IPS-15b (cell line): Measurements from ENCODE around the gene MICAL2.

Source experiments
- H3K27me3 ChIP-seq: one replicate; pipeline ENCODE4 v1.6.1; 2013; ENCODE audit warnings: low read length; ENCODE audit not compliant: control insufficient read depth, insufficient read depth
- H3K36me3 ChIP-seq: one replicate; pipeline ENCODE4 v1.6.1; 2013; ENCODE audit warnings: low read length; ENCODE audit not compliant: control insufficient read depth, insufficient read depth
- H3K4me1 ChIP-seq: one replicate; pipeline ENCODE4 v1.6.1; 2013; ENCODE audit warnings: mild to moderate bottlenecking, low read length; ENCODE audit not compliant: control insufficient read depth, insufficient read depth
- H3K4me3 ChIP-seq: one replicate; pipeline ENCODE4 v1.5.1; 2013; ENCODE audit warnings: low read depth, low read length
- H3K9ac ChIP-seq: one replicate; pipeline ENCODE4 v1.6.1; 2013; ENCODE audit warnings: low read depth, mild to moderate bottlenecking, low read length
- H3K9me3 ChIP-seq: one replicate; pipeline ENCODE4 v1.6.1; 2013; ENCODE audit warnings: mild to moderate bottlenecking, low read length; ENCODE audit not compliant: control insufficient read depth, insufficient read depth

MICAL2 gene

DNA sequence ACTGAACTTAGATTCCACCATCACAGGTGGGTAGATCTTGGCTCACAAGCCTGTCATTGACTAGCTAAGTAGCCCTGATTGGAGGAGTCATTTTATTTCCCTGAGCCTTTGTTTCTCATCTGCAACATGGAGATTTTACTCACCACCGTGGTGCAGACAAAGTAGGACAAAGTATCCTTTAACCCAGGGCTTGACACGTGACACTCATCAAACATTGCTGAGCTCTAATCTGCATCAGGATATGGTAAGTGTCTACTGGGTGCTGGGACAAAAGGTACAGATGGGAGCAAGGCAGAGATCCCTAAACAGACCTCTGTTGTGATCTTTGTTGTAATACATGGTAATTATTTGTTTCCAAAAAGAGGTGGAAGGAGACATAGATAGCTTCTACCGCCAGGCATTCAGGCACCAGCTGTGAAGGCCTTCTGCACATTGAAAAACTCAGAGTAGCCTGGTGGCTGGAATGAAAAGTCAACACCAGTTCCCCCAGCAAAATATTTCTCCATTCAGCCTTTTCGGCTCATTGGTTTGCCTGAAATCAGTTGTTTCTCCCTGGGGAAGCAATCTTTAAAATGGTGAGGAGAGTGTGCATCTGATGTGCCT is 18.3 kb upstream of the MICAL2 start:
- peaks cover 13% of the 10 kb centered on the region for H3K4me1 ChIP-seq
- no peaks in the 10 kb centered on the region for H3K27me3 ChIP-seq
- H3K4me3 ChIP-seq: no peak overlapping the region
- no peaks in the 10 kb centered on the region for H3K9me3 ChIP-seq
- H3K36me3 ChIP-seq: no peaks in the 10 kb centered on the region
- H3K9ac ChIP-seq: no peak overlapping the region

GRCh38 chr11:12092714-12093113 is 17.7 kb upstream of the MICAL2 start:
- no peak overlapping the region for H3K9ac ChIP-seq
- peaks cover 13% of the 10 kb centered on the region for H3K4me1 ChIP-seq
- no peaks in the 10 kb centered on the region for H3K9me3 ChIP-seq

DNA sequence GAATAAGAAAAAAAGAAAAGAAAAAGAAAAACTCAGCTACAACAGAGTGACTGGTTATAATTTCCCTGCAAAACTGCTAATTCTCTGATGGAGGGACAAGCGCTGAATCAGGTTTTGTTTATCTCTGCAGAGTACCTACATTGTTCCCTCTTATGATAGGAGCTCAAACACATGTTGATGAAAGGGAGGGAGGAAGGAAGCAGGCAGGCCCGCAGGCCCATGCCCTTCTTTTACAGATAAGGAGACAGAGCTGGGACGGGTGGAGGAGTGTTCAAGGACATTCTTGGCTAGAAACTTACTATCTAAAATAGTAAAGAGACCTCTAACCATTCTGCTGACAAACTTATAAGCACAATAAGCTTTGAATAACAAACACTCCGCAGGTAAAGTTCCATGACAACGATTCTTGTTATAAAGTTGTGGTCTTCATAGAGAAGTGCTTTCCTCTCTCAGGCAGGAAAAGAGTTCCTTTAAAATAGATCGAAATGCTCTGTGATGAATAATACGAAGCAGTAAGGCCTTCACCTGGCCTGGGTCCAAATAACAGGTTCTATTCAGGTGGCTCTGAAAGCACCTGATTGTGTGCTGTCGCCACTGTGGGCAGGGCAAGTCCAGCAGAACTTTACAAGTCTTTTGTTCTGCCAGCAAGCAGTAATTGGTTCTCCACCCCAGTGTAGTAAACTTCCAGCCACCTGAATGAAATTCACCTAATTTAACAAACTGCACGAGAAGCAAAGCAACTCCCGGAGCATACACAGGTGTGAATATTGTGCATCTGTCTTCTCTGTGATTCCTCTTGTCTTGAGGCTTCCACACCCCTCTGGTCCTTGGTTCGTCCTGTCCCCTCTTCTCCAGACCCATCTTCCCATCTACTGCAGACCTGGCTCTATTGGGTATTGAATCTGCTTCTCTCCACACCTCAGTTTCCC is 15.3 kb upstream of the MICAL2 start:
- H3K36me3 ChIP-seq: no peaks in the 10 kb centered on the region
- no peaks in the 10 kb centered on the region for H3K9me3 ChIP-seq
- peaks cover 13% of the 10 kb centered on the region for H3K4me1 ChIP-seq
- H3K4me3 ChIP-seq: no peak overlapping the region
- no peak overlapping the region for H3K9ac ChIP-seq
- H3K27me3 ChIP-seq: no peaks in the 10 kb centered on the region

More at GRCh38 chr11:12092714-12093113, 17.7 kb upstream of the MICAL2 start:
- Histone ChIP-seq H3K4me3 (no peak overlapping the region), H3K36me3 (no peaks in the 10 kb centered on the region), H3K27me3 (no peaks in the 10 kb centered on the region)

DNA sequence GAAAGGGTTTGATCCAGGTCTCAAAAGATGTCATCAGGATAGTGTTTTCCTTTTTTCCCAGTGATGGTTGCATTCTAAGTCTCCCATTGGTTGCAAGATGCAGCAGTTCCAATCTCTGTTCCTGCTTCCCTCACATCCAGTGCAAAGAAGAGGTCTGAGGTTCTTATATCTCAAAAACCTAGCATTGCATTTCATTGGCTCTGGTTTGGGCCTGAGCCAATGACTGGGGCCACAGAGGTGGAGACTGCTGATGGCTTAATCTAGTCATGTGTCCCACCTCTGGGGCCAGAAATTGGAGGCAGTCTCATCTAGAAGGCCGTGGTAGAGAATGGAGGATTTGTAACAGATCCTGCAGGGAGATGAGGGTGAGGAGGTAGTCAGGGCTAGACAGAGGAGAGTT is 13.2 kb upstream of the MICAL2 start:
- peaks cover 9% of the 10 kb centered on the region for H3K4me1 ChIP-seq
- no peaks in the 10 kb centered on the region for H3K9me3 ChIP-seq

DNA sequence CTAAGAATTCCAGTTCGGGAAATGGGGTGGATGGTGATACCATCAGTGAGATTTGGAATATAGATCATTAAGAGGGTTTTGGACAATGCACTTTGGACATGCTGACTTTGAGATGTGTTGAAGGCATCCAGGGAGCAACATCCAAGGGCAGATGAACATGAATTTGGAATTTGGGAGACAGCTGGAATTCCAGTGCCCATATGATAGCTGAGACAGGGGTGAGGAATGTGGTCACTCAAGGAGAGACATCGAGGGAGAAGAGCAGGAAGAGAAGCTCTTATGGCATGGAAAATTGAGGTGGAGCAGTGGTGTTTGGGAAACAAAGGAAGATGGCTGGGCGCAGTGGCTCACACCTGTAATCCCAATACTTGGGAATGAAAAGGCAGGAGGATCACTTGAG is 11.8 kb upstream of the MICAL2 start:
- Histone ChIP-seq H3K9me3 (no peaks in the 10 kb centered on the region), H3K9ac (no peak overlapping the region), H3K27me3 (no peaks in the 10 kb centered on the region), H3K36me3 (no peaks in the 10 kb centered on the region), H3K4me3 (no peak overlapping the region), H3K4me1 (peaks cover 9% of the 10 kb centered on the region)

More for the DNA sequence above, 13.2 kb upstream of the MICAL2 start:
- Histone ChIP-seq H3K9ac (no peak overlapping the region), H3K36me3 (no peaks in the 10 kb centered on the region), H3K4me3 (no peak overlapping the region), H3K27me3 (no peaks in the 10 kb centered on the region)

- H3K9me3 ChIP-seq: no peaks in the 10 kb centered on the region
- peaks cover 16% of the 10 kb centered on the region for H3K4me1 ChIP-seq
- H3K4me3 ChIP-seq: no peak overlapping the region
- no peak overlapping the region for H3K9ac ChIP-seq
- no peaks in the 10 kb centered on the region for H3K36me3 ChIP-seq
- H3K27me3 ChIP-seq: peaks cover 3% of the 10 kb centered on the region
Measured at GRCh38 chr11:12099132-12099873, 11.1 kb upstream of the MICAL2 start.

DNA sequence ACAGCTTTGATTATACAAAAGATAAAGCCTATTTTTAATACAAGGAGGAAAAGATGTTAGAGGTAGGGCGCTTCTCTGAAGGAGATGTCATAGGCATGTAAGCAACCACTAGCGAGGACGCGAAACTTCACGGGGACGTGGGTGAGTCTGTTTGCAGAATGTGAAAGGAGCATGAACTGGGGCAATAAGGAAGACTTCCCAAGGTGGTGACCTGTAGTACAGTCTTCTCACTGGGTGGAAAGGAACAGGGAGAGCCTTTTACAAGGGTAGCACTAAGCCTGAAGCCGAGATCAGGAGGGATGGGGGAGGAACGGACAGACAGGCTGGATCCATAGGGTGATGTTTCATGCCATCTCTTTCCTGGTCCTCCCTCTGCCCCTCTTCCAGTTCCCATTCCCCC is 10.0 kb upstream of the MICAL2 start:
- Histone ChIP-seq H3K36me3 (no peaks in the 10 kb centered on the region), H3K4me3 (no peak overlapping the region), H3K4me1 (peaks cover 13% of the 10 kb centered on the region), H3K9me3 (no peaks in the 10 kb centered on the region), H3K9ac (no peak overlapping the region), H3K27me3 (peaks cover 3% of the 10 kb centered on the region)

DNA sequence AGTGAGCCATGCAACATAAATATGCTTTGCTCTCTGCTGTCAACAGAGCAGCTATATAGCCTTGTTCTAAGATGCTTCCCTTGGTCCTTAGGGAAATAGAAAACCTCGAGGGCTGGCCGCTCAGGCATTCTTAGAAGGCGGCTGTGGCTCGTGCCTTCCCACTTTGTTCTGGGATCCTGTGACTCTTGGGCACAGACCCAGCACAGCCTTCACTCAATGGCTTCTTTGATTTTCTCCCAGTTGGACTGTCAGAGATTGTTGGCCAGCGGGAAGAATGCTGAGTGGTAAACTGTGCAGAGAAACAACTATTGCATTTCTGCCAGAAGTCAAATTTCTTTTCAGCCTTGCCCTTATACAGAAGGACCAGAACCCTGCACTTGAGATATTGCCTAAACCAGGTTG is 9.5 kb upstream of the MICAL2 start:
- Histone ChIP-seq H3K27me3 (peaks cover 3% of the 10 kb centered on the region), H3K4me3 (no peak overlapping the region), H3K4me1 (peaks cover 13% of the 10 kb centered on the region), H3K36me3 (no peaks in the 10 kb centered on the region), H3K9me3 (no peaks in the 10 kb centered on the region), H3K9ac (no peak overlapping the region)

- Histone ChIP-seq H3K4me1 (peaks cover 13% of the 10 kb centered on the region), H3K27me3 (peaks cover 3% of the 10 kb centered on the region), H3K36me3 (no peaks in the 10 kb centered on the region), H3K9me3 (no peaks in the 10 kb centered on the region), H3K9ac (no peak overlapping the region), H3K4me3 (no peak overlapping the region)
Measured at GRCh38 chr11:12101318-12101717, 9.1 kb upstream of the MICAL2 start.

GRCh38 chr11:12102588-12103410 is 7.6 kb upstream of the MICAL2 start:
- H3K27me3 ChIP-seq: peaks cover 3% of the 10 kb centered on the region
- peaks cover 13% of the 10 kb centered on the region for H3K4me1 ChIP-seq
- H3K4me3 ChIP-seq: no peak overlapping the region
- H3K36me3 ChIP-seq: no peaks in the 10 kb centered on the region
- no peak overlapping the region for H3K9ac ChIP-seq
- H3K9me3 ChIP-seq: no peaks in the 10 kb centered on the region
